ENCODE measurements around the gene CBLC. TPM values are rescaled to one million over a fixed set of nuclear protein-coding genes. Genes with fewer than 3 reads are reported as not detected.
A peak's percentile ranks its signal among the peaks of the same experiment; 100 is the strongest.

The CBLC gene
- total RNA-seq, 1 donor from 2014 or later, result 42.2 TPM

GRCh38 chr19:44811122-44811419 lies 33.4 kb downstream of the CBLC start:
- no peak for DNase-seq (ENCODE audit: extremely low spot score in 2 of 2)
- Histone ChIP-seq H3K9me3 (no peaks in the 10 kb centered on the region), H3K4me3 (peak overlapping the region in 1 of 2 donors; percentile 60), H3K4me1 (peaks cover 42% of the 10 kb centered on the region), H3K36me3 (peaks cover 0 to 17% of the 10 kb centered on the region in 2 donors), H3K27ac (no peak overlapping the region), H3K27me3 (no peaks in the 10 kb centered on the region)
- TF ChIP-seq, protein P1, sequence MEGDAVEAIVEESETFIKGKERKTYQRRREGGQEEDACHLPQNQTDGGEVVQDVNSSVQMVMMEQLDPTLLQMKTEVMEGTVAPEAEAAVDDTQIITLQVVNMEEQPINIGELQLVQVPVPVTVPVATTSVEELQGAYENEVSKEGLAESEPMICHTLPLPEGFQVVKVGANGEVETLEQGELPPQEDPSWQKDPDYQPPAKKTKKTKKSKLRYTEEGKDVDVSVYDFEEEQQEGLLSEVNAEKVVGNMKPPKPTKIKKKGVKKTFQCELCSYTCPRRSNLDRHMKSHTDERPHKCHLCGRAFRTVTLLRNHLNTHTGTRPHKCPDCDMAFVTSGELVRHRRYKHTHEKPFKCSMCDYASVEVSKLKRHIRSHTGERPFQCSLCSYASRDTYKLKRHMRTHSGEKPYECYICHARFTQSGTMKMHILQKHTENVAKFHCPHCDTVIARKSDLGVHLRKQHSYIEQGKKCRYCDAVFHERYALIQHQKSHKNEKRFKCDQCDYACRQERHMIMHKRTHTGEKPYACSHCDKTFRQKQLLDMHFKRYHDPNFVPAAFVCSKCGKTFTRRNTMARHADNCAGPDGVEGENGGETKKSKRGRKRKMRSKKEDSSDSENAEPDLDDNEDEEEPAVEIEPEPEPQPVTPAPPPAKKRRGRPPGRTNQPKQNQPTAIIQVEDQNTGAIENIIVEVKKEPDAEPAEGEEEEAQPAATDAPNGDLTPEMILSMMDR (IDR thresholded peaks at IDR 0.05), result no peak
- no peak for TF ChIP-seq POLR2AphosphoS5 (IDR thresholded peaks at IDR 0.05; ENCODE audit: insufficient read depth in 1 of 2, low read depth in 1 of 2)
- no peak for TF ChIP-seq POLR2A (IDR thresholded peaks at IDR 0.05)
- intact Hi-C loops (cut with DNase I), result no loop called here

GRCh38 chr19:44812142-44812718 lies 34.5 kb downstream of the CBLC start:
- H3K27me3 ChIP-seq, result no peaks in the 10 kb centered on the region
- H3K9me3 ChIP-seq, result no peaks in the 10 kb centered on the region
- intact Hi-C loops (cut with DNase I), result no loop called here
- DNase-seq (ENCODE audit: extremely low spot score in 2 of 2), result no peak
- H3K36me3 ChIP-seq, result peaks cover 0 to 17% of the 10 kb centered on the region in 2 donors
- no peak overlapping the region for H3K27ac ChIP-seq
- TF ChIP-seq POLR2AphosphoS5 (IDR thresholded peaks at IDR 0.05; ENCODE audit: insufficient read depth in 1 of 2, low read depth in 1 of 2) (no peak), POLR2A (IDR thresholded peaks at IDR 0.05) (no peak)
- TF ChIP-seq, protein P1 (IDR thresholded peaks at IDR 0.05), result no peak
- no peak overlapping the region for H3K4me3 ChIP-seq
- H3K4me1 ChIP-seq, result peaks cover 41% of the 10 kb centered on the region

GRCh38 chr19:44813070-44813840 lies 35.6 kb downstream of the CBLC start:
- H3K4me3 ChIP-seq, result no peak overlapping the region
- TF ChIP-seq POLR2AphosphoS5 (IDR thresholded peaks at IDR 0.05; ENCODE audit: insufficient read depth in 1 of 2, low read depth in 1 of 2) (no peak), POLR2A (IDR thresholded peaks at IDR 0.05) (no peak)
- TF ChIP-seq, protein P1 (IDR thresholded peaks at IDR 0.05), result no peak
- no peaks in the 10 kb centered on the region for H3K27me3 ChIP-seq
- H3K36me3 ChIP-seq, result peaks cover 0 to 17% of the 10 kb centered on the region in 2 donors
- peaks cover 31% of the 10 kb centered on the region for H3K4me1 ChIP-seq
- H3K9me3 ChIP-seq, result no peaks in the 10 kb centered on the region
- H3K27ac ChIP-seq, result no peak overlapping the region
- intact Hi-C loops (cut with DNase I), result no loop called here
- DNase-seq (ENCODE audit: extremely low spot score in 2 of 2), result no peak

DNA sequence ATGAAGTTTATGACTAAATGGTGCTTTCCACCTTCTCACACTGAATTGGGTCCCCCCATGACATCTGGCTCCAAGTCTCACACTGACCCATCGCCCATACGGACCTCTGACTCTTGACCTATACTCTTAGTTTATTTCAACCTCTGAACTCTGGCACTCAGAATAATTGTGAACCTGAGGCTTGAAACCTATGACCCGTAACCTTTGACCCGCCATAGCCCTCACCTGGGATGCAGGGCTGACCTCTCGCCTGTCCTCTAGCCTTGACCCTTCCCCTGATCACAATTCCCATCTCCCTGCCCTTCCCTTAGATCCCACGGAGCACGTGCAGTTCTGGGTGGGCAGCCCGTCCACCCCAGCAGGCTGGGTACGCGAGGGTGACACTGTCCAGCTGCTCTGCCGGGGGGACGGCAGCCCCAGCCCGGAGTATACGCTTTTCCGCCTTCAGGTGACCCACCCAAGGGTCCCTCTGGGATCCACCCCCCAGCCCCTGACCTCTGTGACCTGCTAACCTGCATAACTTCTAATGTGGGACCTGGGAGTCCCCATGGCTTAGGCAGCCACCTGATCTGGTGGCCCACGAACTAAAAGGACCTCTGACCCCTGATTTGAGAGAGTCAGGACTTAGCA lies 36.3 kb downstream of the CBLC start:
- Histone ChIP-seq H3K9me3 (no peaks in the 10 kb centered on the region), H3K4me3 (no peak overlapping the region), H3K27me3 (no peaks in the 10 kb centered on the region), H3K36me3 (peaks cover 0 to 17% of the 10 kb centered on the region in 2 donors), H3K4me1 (peaks cover 26% of the 10 kb centered on the region), H3K27ac (no peak overlapping the region)
- no peak for DNase-seq (ENCODE audit: extremely low spot score in 2 of 2)
- intact Hi-C loops (cut with DNase I), result no loop called here
- TF ChIP-seq, protein P1 (IDR thresholded peaks at IDR 0.05), result no peak
- TF ChIP-seq POLR2A (IDR thresholded peaks at IDR 0.05) (no peak), POLR2AphosphoS5 (IDR thresholded peaks at IDR 0.05; ENCODE audit: insufficient read depth in 1 of 2, low read depth in 1 of 2) (no peak)

DNA sequence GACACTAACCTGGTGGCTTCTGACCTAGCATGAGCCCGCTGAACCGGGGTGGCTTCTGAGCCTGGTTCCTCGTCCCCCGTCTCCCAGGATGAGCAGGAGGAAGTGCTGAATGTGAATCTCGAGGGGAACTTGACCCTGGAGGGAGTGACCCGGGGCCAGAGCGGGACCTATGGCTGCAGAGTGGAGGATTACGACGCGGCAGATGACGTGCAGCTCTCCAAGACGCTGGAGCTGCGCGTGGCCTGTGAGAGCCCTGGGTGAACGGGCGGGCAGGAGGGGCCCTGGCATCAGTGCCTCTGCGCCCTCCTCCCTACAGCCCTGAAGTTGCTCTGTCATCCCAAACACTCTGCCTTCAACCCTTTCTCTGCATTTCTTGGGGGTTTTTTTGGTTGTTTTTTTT lies 36.8 kb downstream of the CBLC start:
- TF ChIP-seq POLR2A (IDR thresholded peaks at IDR 0.05), result no peak
- TF ChIP-seq, protein P1 (IDR thresholded peaks at IDR 0.05), result no peak
- TF ChIP-seq POLR2AphosphoS5 (IDR thresholded peaks at IDR 0.05; ENCODE audit: insufficient read depth in 1 of 2, low read depth in 1 of 2), result no peak

More for the DNA sequence above, 36.8 kb downstream of the CBLC start:
- no peaks in the 10 kb centered on the region for H3K9me3 ChIP-seq
- peaks cover 0 to 17% of the 10 kb centered on the region in 2 donors for H3K36me3 ChIP-seq
- H3K4me3 ChIP-seq, result no peak overlapping the region
- DNase-seq (ENCODE audit: extremely low spot score in 2 of 2), result no peak
- no peak overlapping the region for H3K27ac ChIP-seq
- no peaks in the 10 kb centered on the region for H3K27me3 ChIP-seq
- H3K4me1 ChIP-seq, result peaks cover 21% of the 10 kb centered on the region
- intact Hi-C loops (cut with DNase I), result no loop called here
